Neural crest cell (in vitro differentiated cells): Measurements from ENCODE around the gene CCR9. TPM values are rescaled to one million over a fixed set of nuclear protein-coding genes. Genes with fewer than 3 reads are reported as not detected.

Experiments used
- DNase-seq: peaks from one replicate; pipeline ENCODE4 v3.0.0; 2021; ENCODE audit warnings: low read depth, mixed read lengths, low spot score
- H3K27ac Mint-ChIP-seq: one replicate; pipeline ENCODE4 v1.8.0; 2021; ENCODE audit warnings: mild to moderate bottlenecking, mixed read lengths; ENCODE audit not compliant: unreplicated experiment
- H3K27me3 Mint-ChIP-seq: 2 replicates; pipeline ENCODE4 v1.8.0; 2021; ENCODE audit warnings: low read depth, mild to moderate bottlenecking, mixed read lengths
- H3K36me3 Mint-ChIP-seq: 2 replicates; pipeline ENCODE4 v1.8.0; 2021; ENCODE audit warnings: low read depth, mild to moderate bottlenecking, mixed read lengths
- H3K4me1 Mint-ChIP-seq: 2 replicates; pipeline ENCODE4 v1.8.0; 2021; ENCODE audit warnings: mixed read lengths
- H3K4me3 Mint-ChIP-seq: one replicate; pipeline ENCODE4 v1.8.0; 2021; ENCODE audit warnings: mild to moderate bottlenecking, mixed read lengths
- H3K9me3 Mint-ChIP-seq: 2 replicates; pipeline ENCODE4 v1.8.0; 2021; ENCODE audit warnings: mixed read lengths
- total RNA-seq: library from RNA; stranded (reverse); gene quantifications from 2 replicates; pipeline ENCODE4 v1.2.1, GENCODE V29; 2021
- TF ChIP-seq, protein P1 (sequence below): fragments of 200-600 bp; sonication (generic); conservative IDR thresholded peaks from 2 replicates; pipeline ENCODE4 v1.5.0; 2021; ENCODE audit warnings: antibody characterized with exemption, mild to moderate bottlenecking

Gene CCR9
- total RNA-seq, 1 donor from 2014 or later, result not detected

DNA sequence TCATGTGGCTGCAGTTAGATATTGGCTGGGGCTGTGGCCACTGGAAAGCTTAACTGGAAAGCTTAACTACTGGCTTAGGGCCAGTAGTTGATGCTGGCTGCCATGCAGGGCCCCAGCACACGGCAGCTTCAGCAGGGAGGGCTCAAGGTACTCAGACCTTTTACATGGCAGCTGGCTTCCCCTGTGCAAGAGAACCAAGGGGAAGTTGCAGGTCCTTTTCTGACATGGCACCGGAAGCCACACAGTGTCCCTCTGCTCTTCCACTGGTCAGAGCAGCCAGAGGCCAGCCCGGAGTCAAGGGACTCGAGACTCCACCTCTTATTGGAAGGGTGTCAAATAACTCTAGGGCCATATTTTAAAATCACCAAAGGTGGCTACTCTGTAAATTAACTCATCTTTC is 24.5 kb downstream of the CCR9 start:
- DNase-seq, result no peak
- peaks cover 5% of the 10 kb centered on the region for H3K36me3 Mint-ChIP-seq
- H3K27me3 Mint-ChIP-seq, result no peaks in the 10 kb centered on the region
- H3K27ac Mint-ChIP-seq, result no peak overlapping the region
- peaks cover 2% of the 10 kb centered on the region for H3K9me3 Mint-ChIP-seq
- TF ChIP-seq, protein P1, sequence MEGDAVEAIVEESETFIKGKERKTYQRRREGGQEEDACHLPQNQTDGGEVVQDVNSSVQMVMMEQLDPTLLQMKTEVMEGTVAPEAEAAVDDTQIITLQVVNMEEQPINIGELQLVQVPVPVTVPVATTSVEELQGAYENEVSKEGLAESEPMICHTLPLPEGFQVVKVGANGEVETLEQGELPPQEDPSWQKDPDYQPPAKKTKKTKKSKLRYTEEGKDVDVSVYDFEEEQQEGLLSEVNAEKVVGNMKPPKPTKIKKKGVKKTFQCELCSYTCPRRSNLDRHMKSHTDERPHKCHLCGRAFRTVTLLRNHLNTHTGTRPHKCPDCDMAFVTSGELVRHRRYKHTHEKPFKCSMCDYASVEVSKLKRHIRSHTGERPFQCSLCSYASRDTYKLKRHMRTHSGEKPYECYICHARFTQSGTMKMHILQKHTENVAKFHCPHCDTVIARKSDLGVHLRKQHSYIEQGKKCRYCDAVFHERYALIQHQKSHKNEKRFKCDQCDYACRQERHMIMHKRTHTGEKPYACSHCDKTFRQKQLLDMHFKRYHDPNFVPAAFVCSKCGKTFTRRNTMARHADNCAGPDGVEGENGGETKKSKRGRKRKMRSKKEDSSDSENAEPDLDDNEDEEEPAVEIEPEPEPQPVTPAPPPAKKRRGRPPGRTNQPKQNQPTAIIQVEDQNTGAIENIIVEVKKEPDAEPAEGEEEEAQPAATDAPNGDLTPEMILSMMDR, result no peak
- peaks cover 9% of the 10 kb centered on the region for H3K4me1 Mint-ChIP-seq
- no peak overlapping the region for H3K4me3 Mint-ChIP-seq

DNA sequence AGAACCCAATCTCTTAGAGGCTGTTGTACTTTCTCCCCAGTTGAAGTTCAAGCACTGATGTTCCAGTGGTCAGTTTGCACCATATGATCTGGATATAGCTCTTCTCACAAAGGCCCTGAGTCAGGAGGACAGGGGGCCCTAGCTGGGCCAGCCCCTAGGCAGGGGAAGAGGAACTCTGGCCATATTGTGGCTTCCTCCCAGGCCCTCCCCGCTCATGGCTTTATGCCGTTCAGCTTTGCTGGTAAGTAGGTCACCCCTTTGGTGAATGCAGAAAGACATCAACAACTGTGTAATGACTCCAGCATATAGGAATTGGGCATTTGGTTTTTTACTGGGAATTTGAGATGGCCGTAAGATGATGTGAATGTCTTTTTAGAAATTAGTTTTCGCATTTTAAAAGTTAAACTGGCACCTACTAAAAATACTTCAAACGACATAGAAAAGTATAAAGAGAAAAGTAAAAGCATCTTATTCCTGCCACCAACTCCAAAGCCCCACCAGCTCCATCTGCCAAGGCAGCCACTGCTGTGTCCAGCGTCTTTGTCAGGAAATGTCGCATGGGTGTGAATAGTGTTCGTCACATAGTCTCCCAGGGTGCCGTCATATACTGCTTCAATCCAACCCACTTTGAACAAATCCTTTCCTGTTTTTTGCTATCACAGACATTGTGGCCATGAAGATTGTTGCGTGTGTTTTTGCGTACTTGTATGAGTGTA is 25.3 kb downstream of the CCR9 start:
- no peak for DNase-seq

DNA sequence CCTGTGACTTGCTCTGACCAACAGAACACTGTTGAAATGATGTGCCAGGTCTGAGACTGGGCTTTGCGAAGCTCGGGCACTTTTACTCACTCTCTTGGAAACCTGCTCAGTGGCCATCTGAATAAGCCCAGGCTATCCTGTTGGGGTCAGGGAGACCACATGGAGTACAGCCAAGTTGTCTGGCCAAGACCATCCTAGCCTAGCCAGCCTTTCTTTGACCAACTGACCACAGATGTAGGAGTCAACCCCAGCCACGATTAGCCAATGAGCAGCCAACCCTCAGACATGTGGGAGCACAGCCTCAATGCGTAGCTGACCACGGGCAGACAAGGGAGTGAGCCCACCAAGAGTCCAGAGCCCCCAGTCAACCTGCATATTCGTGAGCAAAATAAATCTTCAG is 26.1 kb downstream of the CCR9 start:
- Mint-ChIP-seq H3K4me3 (no peak overlapping the region), H3K27me3 (no peaks in the 10 kb centered on the region), H3K4me1 (peaks cover 13% of the 10 kb centered on the region), H3K27ac (no peak overlapping the region), H3K36me3 (peaks cover 5% of the 10 kb centered on the region), H3K9me3 (no peaks in the 10 kb centered on the region)
- DNase-seq, result no peak
- TF ChIP-seq, protein P1, result no peak

More for the DNA sequence above, 25.3 kb downstream of the CCR9 start:
- no peak overlapping the region for H3K27ac Mint-ChIP-seq
- H3K36me3 Mint-ChIP-seq, result peaks cover 4% of the 10 kb centered on the region
- H3K9me3 Mint-ChIP-seq, result peaks cover 2% of the 10 kb centered on the region
- TF ChIP-seq, protein P1, result no peak
- no peaks in the 10 kb centered on the region for H3K27me3 Mint-ChIP-seq
- no peak overlapping the region for H3K4me3 Mint-ChIP-seq
- peaks cover 13% of the 10 kb centered on the region for H3K4me1 Mint-ChIP-seq

DNA sequence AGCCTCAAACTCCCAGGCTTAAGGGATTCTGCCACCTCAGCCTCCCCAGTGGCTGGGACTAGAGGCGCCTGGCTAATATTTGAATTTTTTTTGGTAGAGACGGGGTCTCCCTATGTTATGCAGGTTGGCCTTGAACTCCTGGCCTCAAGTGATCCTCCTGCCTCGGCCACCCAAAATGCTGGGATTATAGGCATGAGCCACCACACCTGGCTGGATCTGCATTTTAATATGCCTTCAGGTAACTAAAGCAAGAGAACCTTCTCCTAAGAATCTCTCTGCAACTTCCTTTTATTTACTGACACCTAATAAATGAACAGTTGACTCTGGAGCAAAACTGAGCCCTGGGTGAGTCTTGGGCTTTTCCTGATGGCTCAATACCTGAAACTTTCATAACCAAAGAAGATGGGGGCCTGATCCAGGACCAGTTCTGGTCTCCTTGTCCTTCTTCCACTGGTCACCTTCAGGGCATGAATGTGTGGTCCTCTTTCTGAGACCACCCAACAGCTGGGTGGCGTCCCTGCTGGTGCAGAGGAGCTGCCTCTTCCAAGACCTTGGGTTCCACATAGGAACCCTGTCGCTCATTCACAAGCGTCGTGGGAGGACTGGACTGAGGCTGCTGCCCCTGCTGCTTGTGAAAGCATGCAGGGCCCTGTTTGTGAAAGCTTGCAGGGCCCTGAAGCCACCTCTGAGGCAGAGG is 28.2 kb downstream of the CCR9 start:
- no peaks in the 10 kb centered on the region for H3K27me3 Mint-ChIP-seq

DNA sequence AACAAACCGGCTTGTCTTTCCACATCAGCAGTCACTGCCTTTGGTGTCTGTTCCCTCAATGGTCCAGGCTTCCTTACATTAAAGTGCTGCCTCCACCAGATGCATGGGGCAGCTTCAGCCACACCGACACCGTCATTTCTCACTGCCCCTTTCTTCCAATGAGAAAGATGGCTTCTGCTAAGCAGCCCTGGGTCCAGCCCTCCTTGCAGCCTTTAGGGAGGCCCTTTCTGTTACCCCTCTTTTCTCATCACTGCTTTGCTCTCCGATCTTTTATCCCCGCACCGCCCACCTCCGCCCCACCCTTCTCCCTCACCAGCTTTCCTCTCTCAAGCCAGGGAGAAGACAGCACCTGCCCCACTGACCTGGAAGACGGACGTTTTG is 28.7 kb downstream of the CCR9 start:
- no peaks in the 10 kb centered on the region for H3K9me3 Mint-ChIP-seq
- no peaks in the 10 kb centered on the region for H3K27me3 Mint-ChIP-seq
- H3K36me3 Mint-ChIP-seq, result peaks cover 5% of the 10 kb centered on the region
- TF ChIP-seq, protein P1, result no peak
- DNase-seq, result no peak
- peaks cover 13% of the 10 kb centered on the region for H3K4me1 Mint-ChIP-seq
- no peak overlapping the region for H3K4me3 Mint-ChIP-seq
- H3K27ac Mint-ChIP-seq, result no peak overlapping the region

More for the DNA sequence above, 28.2 kb downstream of the CCR9 start:
- TF ChIP-seq, protein P1, result no peak
- H3K4me3 Mint-ChIP-seq, result no peak overlapping the region
- peaks cover 13% of the 10 kb centered on the region for H3K4me1 Mint-ChIP-seq
- H3K27ac Mint-ChIP-seq, result no peak overlapping the region
- H3K9me3 Mint-ChIP-seq, result no peaks in the 10 kb centered on the region
- no peak for DNase-seq
- H3K36me3 Mint-ChIP-seq, result peaks cover 5% of the 10 kb centered on the region
